NCI-H345 (cell line): Measurements from ENCODE around the gene TSPY1.
"Not testable (repeated sequence)": the region's sequence is repeated elsewhere in the genome, so short reads cannot be mapped to it uniquely, and the experiment has no call there.

ENCODE experiments used
- DNase-seq: peaks from one replicate; lab custom pipeline; 2025; lab: John Stamatoyannopoulos, UW

TSPY1 gene, protein sequence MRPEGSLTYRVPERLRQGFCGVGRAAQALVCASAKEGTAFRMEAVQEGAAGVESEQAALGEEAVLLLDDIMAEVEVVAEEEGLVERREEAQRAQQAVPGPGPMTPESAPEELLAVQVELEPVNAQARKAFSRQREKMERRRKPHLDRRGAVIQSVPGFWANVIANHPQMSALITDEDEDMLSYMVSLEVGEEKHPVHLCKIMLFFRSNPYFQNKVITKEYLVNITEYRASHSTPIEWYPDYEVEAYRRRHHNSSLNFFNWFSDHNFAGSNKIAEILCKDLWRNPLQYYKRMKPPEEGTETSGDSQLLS

DNA sequence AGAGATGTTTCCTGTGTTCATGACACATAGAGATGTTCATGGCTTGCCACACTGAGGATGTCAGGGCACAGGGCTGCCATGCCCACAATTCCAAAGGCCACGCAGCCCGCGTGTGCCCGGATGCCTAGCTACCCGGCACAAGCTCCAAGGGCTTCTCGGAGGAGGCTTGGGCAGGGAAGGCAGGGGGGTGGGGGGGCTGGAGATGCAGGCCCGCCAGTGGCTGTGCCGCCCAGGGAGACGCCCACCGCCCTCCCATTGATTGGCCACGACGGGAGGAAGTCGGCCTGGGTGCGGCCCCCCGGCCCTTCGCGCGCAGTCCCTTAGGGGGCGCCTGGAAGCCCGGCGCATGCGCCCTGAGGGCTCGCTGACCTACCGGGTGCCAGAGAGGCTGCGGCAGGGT is at the start of gene TSPY1:
Gene TSPY1 (plus strand): TSS at position 301 of the 400 bp plus-strand sequence. CDS start 46 bp downstream, at position 347.
- not testable (repeated sequence) for DNase-seq

- DNase-seq, result not testable (repeated sequence)
Observed at GRCh38 chrY:9486967-9487366, 20.2 kb downstream of the TSPY1 start, which contains the start of gene TSPY9. Gene TSPY9, plus strand, starts transcription at chrY:9487267. Its CDS starts 46 bp downstream, at chrY:9487313.

DNA sequence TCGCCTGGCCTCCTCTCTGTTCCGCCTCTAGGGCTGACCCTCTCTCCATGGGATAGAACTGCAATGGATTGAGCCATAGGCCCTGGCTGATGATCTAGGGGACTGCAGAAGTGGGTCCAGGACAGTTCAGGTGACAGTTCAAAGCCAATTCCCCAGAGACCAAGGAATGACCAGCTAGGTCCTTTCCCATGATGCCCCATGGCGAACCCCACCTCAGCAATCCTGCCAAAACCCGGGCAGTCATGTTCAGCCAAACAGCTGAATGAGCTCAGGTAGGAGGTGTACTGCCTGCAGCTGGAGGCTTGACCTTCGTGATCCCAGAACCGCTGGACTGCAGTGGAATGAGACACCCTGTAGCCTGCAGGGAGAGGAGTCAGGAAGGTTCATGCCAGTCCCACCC is 37.6 kb downstream of the TSPY1 start:
- not testable (repeated sequence) for DNase-seq

- not testable (repeated sequence) for DNase-seq
Observed at GRCh38 chrY:9516287-9516686, 49.5 kb downstream of the TSPY1 start.
